Astrocyte of the cerebellum (primary cell): ENCODE data around the gene CD300LD.

Source experiments
- DNase-seq: peaks from one replicate; pipeline ENCODE4 v3.0.0-alpha.2; 2011; ENCODE audit warnings: low read depth
- H3K4me3 ChIP-seq: 2 replicates; pipeline ENCODE4 v1.5.1; 2011; ENCODE audit warnings: mild to moderate bottlenecking, low read depth, low read length, moderate library complexity
- in situ Hi-C: cut with HindIII; loops from 2 replicates; pipeline ENCODE4 v1.10.0; 2017; ENCODE audit warnings: low sequenced_read_pairs
- TF ChIP-seq, protein P1 (sequence below): IDR thresholded peaks from 2 replicates; pipeline ENCODE4 v1.5.1; 2012; ENCODE audit warnings: low read length, low read depth, moderate library complexity, mild to moderate bottlenecking; ENCODE audit errors: missing control alignments

Gene CD300LD

GRCh38 chr17:74619077-74619673 is 27.1 kb upstream of the CD300LD start:
- TF ChIP-seq, protein P1, sequence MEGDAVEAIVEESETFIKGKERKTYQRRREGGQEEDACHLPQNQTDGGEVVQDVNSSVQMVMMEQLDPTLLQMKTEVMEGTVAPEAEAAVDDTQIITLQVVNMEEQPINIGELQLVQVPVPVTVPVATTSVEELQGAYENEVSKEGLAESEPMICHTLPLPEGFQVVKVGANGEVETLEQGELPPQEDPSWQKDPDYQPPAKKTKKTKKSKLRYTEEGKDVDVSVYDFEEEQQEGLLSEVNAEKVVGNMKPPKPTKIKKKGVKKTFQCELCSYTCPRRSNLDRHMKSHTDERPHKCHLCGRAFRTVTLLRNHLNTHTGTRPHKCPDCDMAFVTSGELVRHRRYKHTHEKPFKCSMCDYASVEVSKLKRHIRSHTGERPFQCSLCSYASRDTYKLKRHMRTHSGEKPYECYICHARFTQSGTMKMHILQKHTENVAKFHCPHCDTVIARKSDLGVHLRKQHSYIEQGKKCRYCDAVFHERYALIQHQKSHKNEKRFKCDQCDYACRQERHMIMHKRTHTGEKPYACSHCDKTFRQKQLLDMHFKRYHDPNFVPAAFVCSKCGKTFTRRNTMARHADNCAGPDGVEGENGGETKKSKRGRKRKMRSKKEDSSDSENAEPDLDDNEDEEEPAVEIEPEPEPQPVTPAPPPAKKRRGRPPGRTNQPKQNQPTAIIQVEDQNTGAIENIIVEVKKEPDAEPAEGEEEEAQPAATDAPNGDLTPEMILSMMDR: no peak
- DNase-seq: no peak
- no peak overlapping the region for H3K4me3 ChIP-seq
- in situ Hi-C loops: no loop called here

DNA sequence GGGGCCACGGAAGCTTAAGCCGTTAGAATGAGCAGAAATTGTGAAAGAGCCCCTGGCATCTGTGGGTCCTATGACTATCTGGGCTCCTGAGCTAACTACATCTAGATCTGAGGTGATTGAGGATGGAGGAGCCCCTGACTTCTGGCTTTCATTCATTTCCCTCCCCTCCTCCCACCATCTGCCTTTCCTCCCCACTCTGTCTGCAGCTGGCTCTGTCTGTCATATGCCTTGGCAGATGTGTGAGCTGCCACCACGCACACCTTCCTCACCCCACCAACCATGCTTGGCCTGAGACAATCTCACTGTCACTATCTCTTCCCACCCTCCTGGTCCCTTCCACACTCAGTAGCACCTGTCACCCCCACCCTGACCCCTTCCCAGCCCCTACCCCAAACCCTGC is 26.4 kb upstream of the CD300LD start:
- DNase-seq: no peak
- TF ChIP-seq, protein P1: no peak
- in situ Hi-C loops: no loop called here
- H3K4me3 ChIP-seq: no peak overlapping the region

GRCh38 chr17:74616696-74617095 is 24.6 kb upstream of the CD300LD start:
- TF ChIP-seq, protein P1: no peak
- no peak for DNase-seq
- H3K4me3 ChIP-seq: no peak overlapping the region
- in situ Hi-C loops: no loop called here

DNA sequence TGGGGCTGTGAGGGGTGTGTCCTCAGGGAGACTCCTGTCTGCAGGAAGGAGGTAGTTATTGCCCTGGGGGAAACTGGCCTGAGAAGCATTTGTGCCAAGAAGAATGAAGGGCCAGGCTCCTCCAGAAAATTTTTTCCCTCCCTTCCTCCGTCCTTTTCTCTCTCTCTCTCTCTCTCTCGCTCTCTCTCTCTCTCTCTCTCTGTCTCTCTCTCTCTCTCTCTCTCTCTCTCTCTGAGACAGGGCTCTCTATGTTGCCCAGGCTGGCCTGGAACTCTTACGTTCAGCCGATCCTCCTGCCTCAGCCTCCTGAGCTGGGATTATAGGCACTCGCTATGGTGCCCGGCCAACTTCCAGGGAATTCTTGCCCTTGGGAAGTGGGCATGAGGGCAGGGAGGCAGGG is 20.0 kb upstream of the CD300LD start:
- H3K4me3 ChIP-seq: no peak overlapping the region
- in situ Hi-C loops: no loop called here
- TF ChIP-seq, protein P1: no peak
- DNase-seq: no peak

DNA sequence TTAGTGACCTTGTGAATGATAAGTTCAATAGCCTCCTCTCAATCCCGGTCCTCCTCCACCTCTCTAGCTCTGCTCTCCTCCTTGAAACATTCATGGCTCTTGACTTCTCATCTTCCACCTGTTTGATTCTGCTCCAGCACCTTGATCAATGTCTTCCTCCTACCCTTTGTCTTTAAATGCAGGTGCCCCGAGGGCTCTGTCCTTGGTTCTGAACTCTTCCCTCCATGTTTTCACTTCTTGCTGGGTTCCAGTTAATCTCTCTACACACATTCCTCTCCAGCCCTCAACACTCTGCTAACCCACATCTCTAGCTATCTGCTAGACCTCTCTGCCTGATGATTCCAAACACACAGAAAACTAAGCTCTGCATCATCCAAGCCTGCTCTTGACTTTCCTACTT is 18.0 kb upstream of the CD300LD start:
- TF ChIP-seq, protein P1: no peak
- no peak for DNase-seq
- in situ Hi-C loops: no loop called here
- no peak overlapping the region for H3K4me3 ChIP-seq

DNA sequence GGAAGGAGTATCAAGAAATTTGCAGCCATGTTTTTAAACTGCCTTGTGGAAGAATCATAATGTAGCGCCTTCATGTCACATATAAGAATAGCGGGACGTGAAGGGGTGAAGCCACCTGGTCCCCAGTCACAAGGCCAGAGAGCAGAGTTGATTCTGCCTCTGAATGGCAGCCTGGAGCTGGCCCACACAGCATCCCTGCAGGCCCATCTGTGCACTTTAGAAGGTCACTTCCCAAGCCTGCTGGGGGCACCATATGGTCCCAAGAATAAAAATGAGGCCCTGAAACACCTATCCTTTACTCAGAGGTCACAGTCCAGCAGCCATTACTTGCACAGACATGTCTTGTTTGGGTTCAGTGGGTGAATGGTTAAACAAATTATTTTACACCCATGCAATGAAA is 16.4 kb upstream of the CD300LD start:
- TF ChIP-seq, protein P1: no peak
- no peak overlapping the region for H3K4me3 ChIP-seq
- in situ Hi-C loops: no loop called here
- no peak for DNase-seq
